ENCODE measurements around the gene TMEM43. TPM values are rescaled to one million over a fixed set of nuclear protein-coding genes. Genes with fewer than 3 reads are reported as not detected.

The TMEM43 gene
- total and polyA plus RNA-seq, 2 of the 13 experiments (the other 11 are each of a cell fraction or from before 2014, with no cell fraction given) = 48.9 to 50.5 TPM

GRCh38 chr3:14178247-14179113, 53.6 kb downstream of the TMEM43 start, which contains the start of the genes LSM3 and XPC (continued):
- TF ChIP-seq ZBTB40 (IDR thresholded peaks at IDR 0.05) (peak; percentile 46), ZBTB40 (CRISPR knock-in tag; IDR thresholded peaks at IDR 0.05) (peak; percentile 53; the same call in 1 of the 2 replicates), SUZ12 (IDR thresholded peaks at IDR 0.05; ENCODE audit: low read depth, low read length) (no peak), DDIT3 (CRISPR knock-in tag; IDR thresholded peaks at IDR 0.05) (no peak), SP5 (CRISPR knock-in tag; IDR thresholded peaks at IDR 0.05; ENCODE audit: borderline replicate concordance, low read depth) (peak; percentile 62; the same call in 1 of the 2 replicates), SMC3 (IDR thresholded peaks at IDR 0.05; ENCODE audit: low read length) (no peak), ZIK1 (CRISPR knock-in tag; IDR thresholded peaks at IDR 0.05; ENCODE audit: borderline replicate concordance, low read depth) (0 out of 2 replicates have a peak, but pooled peaks have one; percentile 63), ZNF230 (CRISPR knock-in tag; IDR thresholded peaks at IDR 0.05) (no peak; the same call in 1 of the 2 replicates), RNF219 (CRISPR knock-in tag; IDR thresholded peaks at IDR 0.05) (no peak), SIN3B (IDR thresholded peaks at IDR 0.05; ENCODE audit: low read length) (peak; percentile 98), ZKSCAN8 (CRISPR knock-in tag; IDR thresholded peaks at IDR 0.05; ENCODE audit: borderline replicate concordance) (no peak), ZNF790 (CRISPR knock-in tag; IDR thresholded peaks at IDR 0.05; ENCODE audit: borderline replicate concordance) (no peak), ZNF644 (CRISPR knock-in tag; IDR thresholded peaks at IDR 0.05; ENCODE audit: low read depth) (no peak), USF2 (IDR thresholded peaks at IDR 0.05; ENCODE audit: low read depth, low read length) (no peak), USF2 (CRISPR knock-in tag; IDR thresholded peaks at IDR 0.05; ENCODE audit: borderline replicate concordance) (no peak; the same call in 1 of the 2 replicates), BCL6 (CRISPR knock-in tag; IDR thresholded peaks at IDR 0.05) (no peak)
